ENCODE data around the gene MAGED4B.
"Not testable (repeated sequence)": the region's sequence is repeated elsewhere in the genome, so short reads cannot be mapped to it uniquely, and the experiment has no call there.

- TF ChIP-seq CTCF (IDR thresholded peaks at IDR 0.05); POLR2A (IDR thresholded peaks at IDR 0.05; ENCODE audit: low read depth); EP300 (IDR thresholded peaks at IDR 0.05); POLR2AphosphoS5 (IDR thresholded peaks at IDR 0.05): not testable (repeated sequence)
Measured at GRCh38 chrX:52042288-52042687, 26.7 kb downstream of the MAGED4B start.

Measured in esophagus muscularis mucosa (tissue), 4 donors.